HepG2 (cell line): Measurements from ENCODE around the gene CIBAR2. TPM values are rescaled to one million over a fixed set of nuclear protein-coding genes. Genes with fewer than 3 reads are reported as not detected.

Source experiments
- CAMTA2 ChIP-seq: sonication (generic); formaldehyde crosslinking; IDR thresholded peaks from 2 replicates; pipeline ENCODE4 v1.4.0; 2020; ENCODE audit warnings: mild to moderate bottlenecking, missing genetic modification reagents, borderline replicate concordance
- CBX1 ChIP-seq: IDR thresholded peaks from one replicate; pipeline ENCODE4 v1.6.1; 2016; ENCODE audit warnings: antibody characterized with exemption, low read depth
- EZH2 ChIP-seq: conservative IDR thresholded peaks from 2 replicates; pipeline ENCODE4 v1.6.1; 2012; ENCODE audit warnings: mild to moderate bottlenecking, low read depth, low read length, moderate library complexity
- GATAD2A ChIP-seq: IDR thresholded peaks from 2 replicates; pipeline ENCODE4 v1.6.1; 2016
- MLLT10 ChIP-seq: sonication (generic); formaldehyde crosslinking; IDR thresholded peaks from 2 replicates; pipeline ENCODE4 v1.4.0; 2020; ENCODE audit warnings: missing genetic modification reagents
- MTA3 ChIP-seq: sonication (generic); formaldehyde crosslinking; IDR thresholded peaks from 2 replicates; pipeline ENCODE4 v1.4.0; 2020; ENCODE audit warnings: missing genetic modification reagents
- MZF1 ChIP-seq: sonication (generic); formaldehyde crosslinking; IDR thresholded peaks from 2 replicates; pipeline ENCODE4 v1.8.1; 2023; ENCODE audit warnings: mild to moderate bottlenecking, missing genetic modification reagents, borderline replicate concordance
- NONO ChIP-seq, 2 experiments: fragments of 450-650 bp in 1 of 2; sonication (generic) in 1 of 2; formaldehyde crosslinking in 1 of 2; IDR thresholded peaks in 1 of 2; conservative IDR thresholded peaks in 1 of 2; 2 replicates each; pipeline versions ENCODE4 v1.6.1 to v1.8.0; 2017 to 2022; ENCODE audit warnings: mild to moderate bottlenecking in 1 of 2, missing genetic modification reagents in 1 of 2, moderate library complexity in 1 of 2
- ONECUT2 ChIP-seq: sonication (generic); formaldehyde crosslinking; IDR thresholded peaks from 2 replicates; pipeline ENCODE4 v1.4.0; 2020; ENCODE audit warnings: missing genetic modification reagents
- PCBP2 ChIP-seq: fragments of 200-400 bp; formaldehyde crosslinking; optimal IDR thresholded peaks from 2 replicates; pipeline ENCODE3; 2018; ENCODE audit warnings: low read length, low read depth; ENCODE audit not compliant: poor library complexity, severe bottlenecking
- POLR2A ChIP-seq, 2 experiments: IDR thresholded peaks; 2 replicates each; pipeline ENCODE4 v1.6.1; 2011; ENCODE audit warnings: low read depth in 2 of 2, low read length in 2 of 2, mild to moderate bottlenecking in 1 of 2, moderate library complexity in 1 of 2; ENCODE audit not compliant: insufficient read depth in 1 of 2
- RBAK ChIP-seq: sonication (generic); formaldehyde crosslinking; IDR thresholded peaks from 2 replicates; pipeline ENCODE4 v1.5.1; 2020; ENCODE audit warnings: mild to moderate bottlenecking, missing genetic modification reagents
- RBM22 ChIP-seq: fragments of 200-400 bp; formaldehyde crosslinking; optimal IDR thresholded peaks from 2 replicates; pipeline ENCODE3; 2017; ENCODE audit warnings: mild to moderate bottlenecking, low read length, moderate library complexity
- RFXAP ChIP-seq: sonication (generic); formaldehyde crosslinking; IDR thresholded peaks from 2 replicates; pipeline ENCODE4 v1.4.0; 2020; ENCODE audit warnings: missing genetic modification reagents, borderline replicate concordance
- SIN3B ChIP-seq: fragments of 150-350 bp; IDR thresholded peaks from 2 replicates; pipeline ENCODE4 v1.6.1; 2014; ENCODE audit warnings: low read length
- SMAD9 ChIP-seq: sonication (generic); formaldehyde crosslinking; IDR thresholded peaks from 2 replicates; pipeline ENCODE4 v1.5.1; 2020; ENCODE audit warnings: mild to moderate bottlenecking, missing genetic modification reagents
- YEATS2 ChIP-seq: sonication (generic); formaldehyde crosslinking; IDR thresholded peaks from 2 replicates; pipeline ENCODE4 v1.4.0; 2020; ENCODE audit warnings: missing genetic modification reagents, borderline replicate concordance
- ZFP36L2 ChIP-seq: sonication (generic); formaldehyde crosslinking; IDR thresholded peaks from 2 replicates; pipeline ENCODE4 v1.4.0; 2020; ENCODE audit warnings: missing genetic modification reagents
- ZFP62 ChIP-seq: sonication (generic); formaldehyde crosslinking; IDR thresholded peaks from 2 replicates; pipeline ENCODE4 v1.4.0; 2020; ENCODE audit warnings: missing genetic modification reagents
- ZNF3 ChIP-seq: IDR thresholded peaks from 2 replicates; pipeline ENCODE4 v1.7.0; 2017; ENCODE audit warnings: inconsistent platforms
- ZNF317 ChIP-seq: sonication (generic); formaldehyde crosslinking; IDR thresholded peaks from 2 replicates; pipeline ENCODE4 v1.5.0; 2020; ENCODE audit warnings: mild to moderate bottlenecking, missing genetic modification reagents
- ZNF441 ChIP-seq: sonication (generic); formaldehyde crosslinking; IDR thresholded peaks from 2 replicates; pipeline ENCODE4 v1.7.0; 2021; ENCODE audit warnings: missing genetic modification reagents, borderline replicate concordance
- ZNF724P ChIP-seq: sonication (generic); formaldehyde crosslinking; IDR thresholded peaks from 2 replicates; pipeline ENCODE4 v1.8.0; 2022; ENCODE audit warnings: missing genetic modification reagents, borderline replicate concordance
- ZNF782 ChIP-seq: sonication (generic); formaldehyde crosslinking; IDR thresholded peaks from 2 replicates; pipeline ENCODE4 v1.4.0; 2020; ENCODE audit warnings: missing genetic modification reagents, mild to moderate bottlenecking, borderline replicate concordance
- polyA plus RNA-seq, 8 experiments: library from polyadenylated mRNA; depleted of rRNA in 3 of 8; stranded (reverse) in 7 of 8; unstranded in 1 of 8; fragments of >200 nt; fragmentation: Illumina TruSeq in 4 of 8; extraction: Trizol in 4 of 8; gene quantifications; 2 replicates each; pipeline versions ENCODE4 v1.2.1 to v1.2.3, GENCODE V29; 2011 to 2016; ENCODE audit warnings: low read depth in 4 of 8, missing spikeins in 1 of 8, mixed read lengths in 1 of 8; ENCODE audit not compliant: insufficient read depth in 1 of 8
- total RNA-seq, 5 experiments: library from RNA; depleted of rRNA; stranded (reverse); fragments of >200 nt; fragmentation: Illumina TruSeq; extraction: Trizol; gene quantifications; 2 replicates each; pipeline ENCODE4 v1.2.3, GENCODE V29; 2016; ENCODE audit warnings: low read depth in 1 of 5
- TF ChIP-seq, protein P1 (sequence below): sonication (generic); formaldehyde crosslinking; conservative IDR thresholded peaks from 2 replicates; pipeline ENCODE4 v1.8.0; 2022; ENCODE audit warnings: low read depth, missing genetic modification reagents
- TF ChIP-seq, protein P2 (sequence below): sonication (generic); formaldehyde crosslinking; IDR thresholded peaks from 2 replicates; pipeline ENCODE4 v1.4.0; 2020; ENCODE audit warnings: mild to moderate bottlenecking, missing genetic modification reagents
- TF ChIP-seq, protein P3 (sequence below): sonication (generic); formaldehyde crosslinking; IDR thresholded peaks from 2 replicates; pipeline ENCODE4 v1.5.0; 2020; ENCODE audit warnings: missing genetic modification reagents
- TF ChIP-seq, protein P4 (sequence below): fragments of 450-650 bp; IDR thresholded peaks from 2 replicates; pipeline ENCODE4 v1.6.1; 2017

The CIBAR2 gene
- total and polyA plus RNA-seq, 2 of the 13 experiments (the other 11 are each of a cell fraction or from before 2014, with no cell fraction given) = not detected

DNA sequence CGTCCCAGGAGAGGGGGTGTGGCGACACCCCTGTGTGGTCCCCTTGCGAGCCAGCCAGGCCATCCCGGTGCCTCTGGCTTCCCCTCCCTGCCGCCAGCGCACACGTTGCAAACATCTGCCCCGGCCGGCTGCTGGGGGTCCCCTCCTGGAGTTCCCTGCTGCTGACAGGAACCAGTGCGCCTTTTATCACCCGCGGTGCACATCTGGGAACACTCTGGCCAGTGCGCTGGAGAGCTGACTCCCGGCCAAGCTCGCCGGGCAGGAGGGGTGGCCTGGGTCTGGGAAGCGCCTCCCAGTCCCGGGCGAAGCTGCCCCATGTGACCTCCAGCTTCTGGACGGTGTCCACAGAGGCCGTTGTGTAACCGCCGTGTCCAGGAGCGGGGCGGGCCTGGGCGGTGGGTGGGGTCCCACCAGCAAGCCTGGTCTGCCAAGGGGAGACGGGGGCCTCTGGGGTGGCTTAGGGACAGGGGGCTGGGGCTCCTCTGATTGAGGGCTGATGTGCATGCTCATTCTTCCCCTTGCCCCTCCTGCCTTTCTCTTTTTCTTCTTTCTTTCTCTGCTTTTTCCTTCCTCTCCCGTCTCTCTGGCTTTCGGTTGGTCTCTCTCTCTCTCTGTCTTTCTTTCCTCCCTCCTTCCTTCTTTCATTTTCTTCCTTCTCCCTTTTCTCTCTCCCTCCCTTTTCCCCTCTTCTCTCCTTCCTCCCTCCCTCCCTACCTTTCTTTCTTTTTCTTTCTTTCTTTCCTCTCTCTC lies 25.2 kb upstream of the CIBAR2 start (continued):
- TF ChIP-seq, protein P1, sequence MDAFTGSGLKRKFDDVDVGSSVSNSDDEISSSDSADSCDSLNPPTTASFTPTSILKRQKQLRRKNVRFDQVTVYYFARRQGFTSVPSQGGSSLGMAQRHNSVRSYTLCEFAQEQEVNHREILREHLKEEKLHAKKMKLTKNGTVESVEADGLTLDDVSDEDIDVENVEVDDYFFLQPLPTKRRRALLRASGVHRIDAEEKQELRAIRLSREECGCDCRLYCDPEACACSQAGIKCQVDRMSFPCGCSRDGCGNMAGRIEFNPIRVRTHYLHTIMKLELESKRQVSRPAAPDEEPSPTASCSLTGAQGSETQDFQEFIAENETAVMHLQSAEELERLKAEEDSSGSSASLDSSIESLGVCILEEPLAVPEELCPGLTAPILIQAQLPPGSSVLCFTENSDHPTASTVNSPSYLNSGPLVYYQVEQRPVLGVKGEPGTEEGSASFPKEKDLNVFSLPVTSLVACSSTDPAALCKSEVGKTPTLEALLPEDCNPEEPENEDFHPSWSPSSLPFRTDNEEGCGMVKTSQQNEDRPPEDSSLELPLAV (CRISPR knock-in tag) = no peak
- TF ChIP-seq, protein P2, sequence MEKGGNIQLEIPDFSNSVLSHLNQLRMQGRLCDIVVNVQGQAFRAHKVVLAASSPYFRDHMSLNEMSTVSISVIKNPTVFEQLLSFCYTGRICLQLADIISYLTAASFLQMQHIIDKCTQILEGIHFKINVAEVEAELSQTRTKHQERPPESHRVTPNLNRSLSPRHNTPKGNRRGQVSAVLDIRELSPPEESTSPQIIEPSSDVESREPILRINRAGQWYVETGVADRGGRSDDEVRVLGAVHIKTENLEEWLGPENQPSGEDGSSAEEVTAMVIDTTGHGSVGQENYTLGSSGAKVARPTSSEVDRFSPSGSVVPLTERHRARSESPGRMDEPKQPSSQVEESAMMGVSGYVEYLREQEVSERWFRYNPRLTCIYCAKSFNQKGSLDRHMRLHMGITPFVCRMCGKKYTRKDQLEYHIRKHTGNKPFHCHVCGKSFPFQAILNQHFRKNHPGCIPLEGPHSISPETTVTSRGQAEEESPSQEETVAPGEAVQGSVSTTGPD (CRISPR knock-in tag) = peak; percentile 55; the same call in 1 of the 2 replicates
- TF ChIP-seq ZFP62 (CRISPR knock-in tag) (no peak), CBX1 (peak; percentile 31), ONECUT2 (no peak; the same call in 1 of the 2 replicates), ZNF3 (CRISPR knock-in tag) (no peak), POLR2A (IDR thresholded peaks at IDR 0.05; ENCODE audit: insufficient read depth in 1 of 2, low read depth in 2 of 2, low read length in 2 of 2) (no peak; a peak in 2 of 4 replicates), SIN3B (no peak), RBAK (no peak), RFXAP (CRISPR knock-in tag) (no peak), CAMTA2 (CRISPR knock-in tag) (peak; percentile 95), NONO (IDR thresholded peaks at IDR 0.05) (no peak), NONO (CRISPR knock-in tag; conservative IDR thresholded peaks at IDR 0.05) (0 out of 2 replicates have a peak, but pooled peaks have one; percentile 59), YEATS2 (CRISPR knock-in tag) (peak; percentile 74), EZH2 (no peak), ZNF441 (CRISPR knock-in tag) (0 out of 2 replicates have a peak, but pooled peaks have one; percentile 13), ZFP36L2 (CRISPR knock-in tag) (peak; percentile 54; the same call in 1 of the 2 replicates), ZNF317 (CRISPR knock-in tag) (peak; percentile 54; the same call in 1 of the 2 replicates), SMAD9 (CRISPR knock-in tag) (no peak), MTA3 (CRISPR knock-in tag) (no peak), GATAD2A (CRISPR knock-in tag) (peak; percentile 75), MLLT10 (no peak), PCBP2 (no peak), RBM22 (peak; percentile 55), MZF1 (CRISPR knock-in tag) (no peak), ZNF782 (peak; percentile 65; the same call in 1 of the 2 replicates), ZNF724P (CRISPR knock-in tag) (no peak)
- TF ChIP-seq, protein P3, sequence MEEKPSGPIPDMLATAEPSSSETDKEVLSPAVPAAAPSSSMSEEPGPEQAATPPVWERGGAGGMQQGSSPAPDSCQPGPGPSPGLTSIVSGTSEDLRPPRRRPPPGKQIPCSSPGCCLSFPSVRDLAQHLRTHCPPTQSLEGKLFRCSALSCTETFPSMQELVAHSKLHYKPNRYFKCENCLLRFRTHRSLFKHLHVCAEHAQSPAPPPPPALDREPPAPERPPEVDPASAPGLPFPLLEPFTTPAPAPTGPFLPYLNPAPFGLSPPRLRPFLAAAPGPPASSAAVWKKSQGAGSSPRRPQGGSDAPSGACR (CRISPR knock-in tag) = peak; percentile 95
- TF ChIP-seq, protein P4, sequence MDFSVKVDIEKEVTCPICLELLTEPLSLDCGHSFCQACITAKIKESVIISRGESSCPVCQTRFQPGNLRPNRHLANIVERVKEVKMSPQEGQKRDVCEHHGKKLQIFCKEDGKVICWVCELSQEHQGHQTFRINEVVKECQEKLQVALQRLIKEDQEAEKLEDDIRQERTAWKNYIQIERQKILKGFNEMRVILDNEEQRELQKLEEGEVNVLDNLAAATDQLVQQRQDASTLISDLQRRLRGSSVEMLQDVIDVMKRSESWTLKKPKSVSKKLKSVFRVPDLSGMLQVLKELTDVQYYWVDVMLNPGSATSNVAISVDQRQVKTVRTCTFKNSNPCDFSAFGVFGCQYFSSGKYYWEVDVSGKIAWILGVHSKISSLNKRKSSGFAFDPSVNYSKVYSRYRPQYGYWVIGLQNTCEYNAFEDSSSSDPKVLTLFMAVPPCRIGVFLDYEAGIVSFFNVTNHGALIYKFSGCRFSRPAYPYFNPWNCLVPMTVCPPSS = no peak
